Measurements from ENCODE around the gene KRTCAP3. TPM values are rescaled to one million over a fixed set of nuclear protein-coding genes. Genes with fewer than 3 reads are reported as not detected.
"Not testable (repeated sequence)": the region's sequence is repeated elsewhere in the genome, so short reads cannot be mapped to it uniquely, and the experiment has no call there.

KRTCAP3 gene
- total and polyA plus RNA-seq, 8 donors: 12.0 to 45.6 (median 15.8) TPM

- no peaks in the 10 kb centered on the region for H3K4me1 ChIP-seq
- no peaks in the 10 kb centered on the region for H3K36me3 ChIP-seq
- DNase-seq: no peak
- H3K27ac ChIP-seq: no peak overlapping the region
- no peak overlapping the region for H3K4me3 ChIP-seq
- intact Hi-C loops (cut with DNase I): no loop called here
- TF ChIP-seq CTCF (IDR thresholded peaks at IDR 0.05): no peak
- no peaks in the 10 kb centered on the region for H3K9me3 ChIP-seq
- no peaks in the 10 kb centered on the region for H3K27me3 ChIP-seq
- ATAC-seq: no peak
Observed at GRCh38 chr2:27416151-27416550, 26.0 kb upstream of the KRTCAP3 start.

GRCh38 chr2:27420996-27421395, 21.2 kb upstream of the KRTCAP3 start:
- no peak for DNase-seq
- TF ChIP-seq CTCF (IDR thresholded peaks at IDR 0.05): no peak
- ATAC-seq: no peak
- Histone ChIP-seq H3K4me1 (no peaks in the 10 kb centered on the region), H3K27me3 (no peaks in the 10 kb centered on the region), H3K36me3 (no peaks in the 10 kb centered on the region), H3K9me3 (no peaks in the 10 kb centered on the region), H3K27ac (no peak overlapping the region), H3K4me3 (no peak overlapping the region)
- intact Hi-C loops (cut with DNase I): no loop called here

- Histone ChIP-seq H3K9me3 (no peaks in the 10 kb centered on the region), H3K27me3 (no peaks in the 10 kb centered on the region), H3K4me3 (no peak overlapping the region), H3K27ac (no peak overlapping the region), H3K4me1 (no peaks in the 10 kb centered on the region), H3K36me3 (no peaks in the 10 kb centered on the region)
- ATAC-seq: no peak
- intact Hi-C loops (cut with DNase I): no loop called here
- TF ChIP-seq CTCF (IDR thresholded peaks at IDR 0.05): no peak
- DNase-seq: no peak
Observed at GRCh38 chr2:27421660-27422250, 20.4 kb upstream of the KRTCAP3 start.

GRCh38 chr2:27422958-27423357, 19.2 kb upstream of the KRTCAP3 start:
- Histone ChIP-seq H3K4me3 (no peak overlapping the region), H3K4me1 (peaks cover 0 to 7% of the 10 kb centered on the region in 2 donors), H3K9me3 (no peaks in the 10 kb centered on the region), H3K27me3 (no peaks in the 10 kb centered on the region), H3K27ac (no peak overlapping the region), H3K36me3 (no peaks in the 10 kb centered on the region)
- no peak for DNase-seq
- intact Hi-C loops (cut with DNase I): no loop called here
- TF ChIP-seq CTCF (IDR thresholded peaks at IDR 0.05): no peak
- ATAC-seq: no peak

GRCh38 chr2:27425039-27425438, 17.1 kb upstream of the KRTCAP3 start:
- not testable (repeated sequence) for ATAC-seq

GRCh38 chr2:27427863-27428212, 14.3 kb upstream of the KRTCAP3 start:
- Histone ChIP-seq H3K36me3 (no peaks in the 10 kb centered on the region), H3K9me3 (no peaks in the 10 kb centered on the region), H3K4me1 (peaks cover 6 to 35% of the 10 kb centered on the region in 2 donors), H3K27me3 (no peaks in the 10 kb centered on the region), H3K27ac (peak overlapping the region; percentile 99), H3K4me3 (peak overlapping the region; percentile 98 to 100)
- no peak for TF ChIP-seq CTCF (IDR thresholded peaks at IDR 0.05)
- no peak for DNase-seq
- intact Hi-C loops (cut with DNase I): no loop called here
- no peak for ATAC-seq

More at GRCh38 chr2:27425039-27425438, 17.1 kb upstream of the KRTCAP3 start:
- H3K27me3 ChIP-seq; intact Hi-C loops (cut with DNase I); DNase-seq; H3K4me3 ChIP-seq; H3K9me3 ChIP-seq; H3K27ac ChIP-seq; H3K36me3 ChIP-seq: not testable (repeated sequence)
- H3K4me1 ChIP-seq: peaks cover 5 to 17% of the 10 kb centered on the region in 2 donors

Data from left lung (tissue), 10 donors.